GM18519 (cell line): ENCODE data around the gene MOB3B.
A peak's percentile ranks its signal among the peaks of the same experiment; 100 is the strongest.
"Not testable (repeated sequence)": the region's sequence is repeated elsewhere in the genome, so short reads cannot be mapped to it uniquely, and the experiment has no call there.

Source experiments
- ATAC-seq: cut with Tn5 transposase; IDR thresholded peaks from one replicate; pipeline ENCODE4 v1.9.1; 2021; ENCODE audit warnings: mild to moderate bottlenecking, moderate library complexity; ENCODE audit not compliant: unreplicated experiment, low FRiP score

MOB3B gene

GRCh38 chr9:27519466-27520465 lies 9.8 kb downstream of the MOB3B start:
- no peak for ATAC-seq

DNA sequence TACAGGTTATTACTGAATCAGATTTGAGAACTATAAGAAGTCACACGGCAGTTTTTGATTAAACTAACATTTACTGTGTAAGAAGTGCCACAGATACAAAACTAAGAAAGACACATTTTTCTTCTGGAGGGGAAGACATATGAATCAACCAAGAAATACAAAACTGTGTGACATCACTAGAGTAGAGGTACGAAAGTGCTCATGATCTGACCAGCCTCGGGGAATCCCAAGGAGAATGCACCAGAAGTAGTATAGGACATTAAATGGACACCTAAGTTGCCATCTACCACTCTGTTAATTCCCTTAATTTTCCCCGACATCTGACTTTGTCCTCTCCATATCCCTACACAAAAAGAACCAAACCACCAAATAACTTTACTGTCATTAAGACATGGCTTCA lies 10.8 kb downstream of the MOB3B start:
- ATAC-seq, result no peak

GRCh38 chr9:27518006-27518405 lies 11.6 kb downstream of the MOB3B start:
- ATAC-seq, result no peak

DNA sequence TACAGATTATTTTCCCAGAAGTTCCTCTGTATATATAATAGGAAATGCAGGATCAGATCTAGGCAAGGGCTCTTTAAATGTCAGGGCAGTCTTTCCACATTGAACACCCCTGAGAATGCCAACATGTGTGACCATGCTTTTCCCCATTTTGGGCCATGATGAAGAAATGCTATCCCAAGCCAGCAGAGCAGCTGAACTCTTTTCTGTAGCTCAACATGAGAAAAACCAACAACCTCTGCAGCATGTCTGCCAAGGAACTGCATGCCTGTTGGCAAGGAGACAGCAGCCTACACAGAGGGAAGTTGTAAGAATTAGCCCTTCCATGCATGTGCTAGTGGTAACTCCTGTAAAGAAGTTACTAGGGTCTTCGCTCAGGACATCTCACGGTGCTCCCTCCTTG lies 15.1 kb downstream of the MOB3B start:
- no peak for ATAC-seq

DNA sequence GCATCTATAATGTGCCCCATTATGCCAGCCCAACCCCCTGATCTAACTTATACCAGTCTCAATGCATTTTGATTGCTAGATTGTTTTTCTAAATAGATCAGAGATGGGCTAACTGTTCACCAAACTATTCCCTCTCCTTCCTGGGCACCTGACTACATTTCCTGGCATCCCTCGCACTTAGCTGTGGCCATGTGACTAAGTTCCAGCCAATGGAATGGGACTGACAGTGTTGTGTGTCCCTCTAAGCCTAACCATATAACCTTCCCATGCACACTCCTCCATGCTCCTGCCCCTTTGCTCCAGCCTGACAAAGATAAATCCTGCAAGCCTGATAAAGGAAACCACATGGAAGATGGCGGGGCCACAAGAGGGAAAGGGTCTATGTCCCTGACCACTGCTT lies 17.8 kb downstream of the MOB3B start:
- ATAC-seq, result no peak

DNA sequence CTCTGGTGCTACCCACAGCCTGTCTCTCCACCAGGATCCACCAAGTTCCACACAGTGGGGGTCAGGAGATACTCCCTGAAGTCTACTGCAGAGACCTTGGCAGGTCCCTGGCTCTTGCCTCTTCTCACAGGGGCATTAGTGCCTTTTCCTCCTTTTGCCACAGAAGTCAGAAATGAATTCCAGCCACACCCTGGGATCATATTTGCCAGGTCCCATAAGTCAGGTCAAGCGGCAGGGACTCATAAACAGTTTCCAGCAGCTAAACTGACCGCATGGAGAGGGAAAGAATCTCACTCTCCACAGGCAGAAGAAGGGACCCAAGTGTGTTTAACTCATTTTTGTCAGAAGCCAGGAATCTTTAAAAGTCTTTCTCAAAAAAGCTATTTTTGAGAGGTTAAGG lies 18.8 kb downstream of the MOB3B start:
- ATAC-seq, result no peak

GRCh38 chr9:27506981-27507380 lies 22.6 kb downstream of the MOB3B start:
- ATAC-seq, result no peak

- ATAC-seq, result no peak
These were observed 23.9 kb downstream of the MOB3B start for GRCh38 chr9:27505744-27506161.

DNA sequence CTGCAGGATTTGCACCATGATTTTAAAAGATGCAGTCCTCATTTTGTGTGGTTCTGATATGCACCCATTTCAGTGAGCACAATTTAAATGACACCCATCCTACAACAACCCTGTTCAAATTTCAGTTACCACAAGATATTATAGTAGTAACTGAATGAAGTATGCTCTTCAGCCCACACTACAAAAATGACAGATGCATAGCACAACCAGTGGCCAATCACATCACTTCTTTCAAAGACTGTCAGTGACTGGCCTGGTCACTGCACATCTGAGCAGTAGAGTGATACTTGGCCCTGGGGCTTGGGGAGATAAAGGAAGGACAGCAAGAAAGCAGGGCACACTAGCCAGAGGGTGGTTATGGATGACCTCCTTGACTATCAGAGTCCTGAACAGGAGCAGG lies 25.4 kb downstream of the MOB3B start:
- no peak for ATAC-seq

GRCh38 chr9:27503623-27504022 lies 26.0 kb downstream of the MOB3B start:
- no peak for ATAC-seq

- not testable (repeated sequence) for ATAC-seq
These were observed 28.7 kb downstream of the MOB3B start for GRCh38 chr9:27500902-27501301.

DNA sequence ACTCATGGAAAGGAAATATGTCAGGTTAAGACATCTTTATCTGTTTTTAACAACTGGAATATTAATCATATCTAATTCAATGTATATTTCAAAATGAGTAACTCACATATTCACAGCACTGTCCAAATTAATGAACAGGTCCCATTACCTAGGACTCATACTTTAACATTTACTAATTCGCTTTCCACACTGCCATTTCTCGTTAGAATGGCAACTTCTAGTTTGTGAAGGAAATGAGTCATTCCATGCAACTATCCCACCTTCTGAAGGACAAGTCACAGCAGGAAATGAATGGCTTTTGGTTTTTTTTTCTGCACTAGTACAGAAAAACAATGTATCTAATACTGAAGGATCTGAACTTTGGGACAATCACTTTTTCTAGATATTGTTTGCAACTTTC lies 30.2 kb downstream of the MOB3B start:
- no peak for ATAC-seq

DNA sequence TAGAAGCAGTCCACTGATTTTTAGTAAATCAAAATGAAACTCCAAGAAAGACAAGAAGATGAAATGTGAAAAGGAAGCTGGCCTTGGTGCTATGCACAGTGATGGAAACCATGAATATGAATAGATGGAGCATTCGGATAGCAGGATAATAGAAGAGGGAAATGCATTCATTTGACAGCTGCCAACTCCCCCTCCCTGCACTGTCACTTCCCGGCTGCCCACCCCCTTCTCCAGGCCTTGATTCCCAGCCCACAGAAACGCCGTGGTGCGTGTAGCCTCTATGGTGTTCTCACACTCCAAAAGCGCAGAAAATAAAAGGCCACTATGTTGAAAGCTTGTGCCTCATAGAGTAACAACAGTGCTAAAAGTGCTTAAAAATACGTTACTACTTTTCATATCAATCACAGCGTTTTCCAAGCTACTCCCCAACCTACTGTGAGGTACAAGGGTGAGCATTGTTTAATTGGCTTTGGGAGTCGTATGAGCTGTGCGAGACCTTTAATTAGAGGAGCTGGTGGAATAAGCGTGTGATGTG lies 31.7 kb downstream of the MOB3B start:
- ATAC-seq, result no peak

DNA sequence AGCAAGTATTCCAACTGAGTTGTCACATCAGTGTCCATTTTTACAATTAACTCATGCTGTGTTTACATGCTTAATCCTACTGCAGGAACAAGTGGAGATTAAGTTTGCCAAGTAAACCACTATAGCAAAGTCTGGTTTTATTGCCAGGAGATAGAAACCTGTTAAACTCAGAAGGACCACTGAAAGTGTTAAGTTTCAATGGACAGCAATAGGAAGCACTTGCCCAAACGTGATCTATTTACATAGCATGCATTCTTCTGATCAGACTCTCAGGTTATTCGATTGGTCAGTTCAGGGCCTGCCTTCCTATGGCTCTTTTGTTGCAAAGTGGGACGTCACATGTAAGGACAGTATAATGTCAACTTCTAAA lies 33.5 kb downstream of the MOB3B start:
- ATAC-seq, result no peak

GRCh38 chr9:27495480-27496134 lies 34.0 kb downstream of the MOB3B start:
- ATAC-seq, result no peak

DNA sequence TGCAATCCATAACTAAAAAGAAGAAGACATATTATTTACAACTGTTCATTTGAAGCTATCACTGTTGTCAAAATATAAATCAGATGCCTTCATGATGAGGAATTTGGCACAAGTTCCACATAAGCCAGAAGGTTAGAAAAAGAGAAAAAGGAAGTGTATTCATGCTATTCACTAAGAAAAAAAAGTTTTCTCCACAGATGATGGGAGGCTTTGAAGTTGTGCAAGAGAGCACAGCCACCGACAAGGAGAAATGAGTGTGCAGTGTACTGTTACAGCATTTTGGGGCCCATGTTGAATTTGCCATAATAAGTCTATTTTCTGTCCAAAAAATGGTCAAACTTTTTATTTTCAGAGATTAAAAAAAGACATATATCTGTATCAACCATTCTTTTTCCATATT lies 38.5 kb downstream of the MOB3B start:
- peak; percentile 34 for ATAC-seq

DNA sequence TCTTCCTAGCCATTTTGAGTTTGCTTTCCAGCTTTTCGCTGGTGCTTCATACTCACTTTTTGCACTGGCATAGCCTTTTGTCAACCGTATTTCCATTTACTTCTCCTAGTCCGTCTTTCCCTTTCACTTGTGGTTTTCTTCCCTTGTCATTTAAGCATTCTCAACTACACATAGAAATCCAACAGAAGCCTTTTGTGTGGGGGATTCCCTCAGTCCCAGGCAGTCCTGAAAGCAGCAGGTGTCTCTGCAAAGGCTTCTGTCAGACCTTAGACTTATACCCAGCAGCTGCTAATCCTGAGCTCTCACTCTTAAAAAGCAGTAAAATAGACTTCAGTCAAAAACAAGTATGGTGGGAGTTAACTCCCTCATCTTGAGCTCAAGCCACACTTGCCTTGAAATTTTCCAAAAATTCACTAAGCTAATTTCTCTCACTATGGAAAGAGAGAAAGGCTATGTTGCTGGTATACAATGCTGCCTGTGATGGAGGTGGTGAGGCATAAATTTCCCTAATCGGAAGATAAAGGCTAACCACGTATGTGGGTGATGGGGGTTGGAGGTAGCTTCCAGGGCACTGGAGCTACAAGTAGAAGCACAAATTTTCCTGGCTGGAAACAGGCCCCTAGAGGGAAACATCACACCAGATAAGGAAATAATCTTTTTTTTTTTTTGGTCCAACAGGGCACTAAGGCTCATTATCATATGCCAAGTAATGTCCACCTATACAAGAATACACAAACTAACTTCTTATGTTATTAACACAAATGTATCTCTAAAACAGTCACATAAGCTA lies 40.3 kb downstream of the MOB3B start:
- ATAC-seq, result peak; percentile 58

DNA sequence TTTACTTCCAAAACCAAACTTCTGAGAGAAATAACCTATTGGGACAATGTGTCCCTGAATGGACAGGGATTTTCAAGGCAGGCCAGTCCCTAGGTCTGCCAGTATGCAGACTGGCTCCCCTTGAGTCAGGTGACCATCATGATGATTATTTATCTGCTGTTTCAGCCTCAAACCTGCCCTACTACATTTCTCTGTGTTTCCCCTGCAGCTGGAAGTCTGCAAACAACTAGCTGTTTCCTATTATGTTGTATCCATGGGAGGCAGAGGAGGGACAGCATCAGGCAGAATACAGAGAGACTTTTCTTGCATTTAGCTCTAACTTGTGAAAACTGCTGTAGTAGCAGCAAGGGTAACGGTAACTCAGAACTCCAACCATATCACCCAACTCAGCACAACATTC lies 41.7 kb downstream of the MOB3B start:
- ATAC-seq, result no peak

DNA sequence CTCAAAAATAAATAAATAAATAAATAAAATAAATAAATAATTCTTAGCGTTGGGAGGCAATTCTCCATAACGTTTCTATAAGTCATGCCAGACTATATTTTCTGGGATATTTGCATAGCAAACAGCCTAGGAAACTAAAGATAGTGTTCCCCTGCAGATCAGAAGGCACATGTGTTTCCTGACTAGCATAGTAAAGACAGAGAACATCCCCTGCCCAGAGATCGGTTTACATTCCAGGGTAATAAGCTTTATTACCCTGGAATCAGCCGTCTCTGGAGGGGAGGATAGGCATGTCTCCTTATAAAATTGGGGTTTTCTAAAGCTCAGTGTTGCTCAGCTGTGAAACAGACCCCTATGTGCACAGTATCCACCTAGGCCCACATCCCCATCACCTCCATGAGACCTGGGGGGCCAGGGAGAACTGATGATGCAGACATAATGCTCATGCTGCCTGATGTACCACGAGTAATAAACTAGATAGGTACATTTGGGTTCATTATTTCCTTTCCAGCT lies 42.4 kb downstream of the MOB3B start:
- no peak for ATAC-seq

- peak; percentile 81 for ATAC-seq
These were observed 44.5 kb downstream of the MOB3B start for GRCh38 chr9:27485158-27485557.

GRCh38 chr9:27483576-27483975 lies 46.0 kb downstream of the MOB3B start:
- ATAC-seq, result no peak
